Measurements from ENCODE around the gene FA2H.
"Not testable (repeated sequence)": the region's sequence is repeated elsewhere in the genome, so short reads cannot be mapped to it uniquely, and the experiment has no call there.

The FA2H gene

GRCh38 chr16:74774223-74775139 is at the start of gene FA2H:
TSS of gene FA2H (minus strand) at chr16:74774820. CDS start at chr16:74774755, 65 bp downstream.
- peak; percentile 82 to 84 for DNase-seq

GRCh38 chr16:74817851-74818250 is 43.2 kb upstream of the FA2H start:
- no peak for DNase-seq

GRCh38 chr16:74813109-74813641 is 38.6 kb upstream of the FA2H start:
- DNase-seq = peak; percentile 49 to 66

- no peak for DNase-seq
These were observed 37.3 kb upstream of the FA2H start for GRCh38 chr16:74811911-74812310.

GRCh38 chr16:74811216-74811615 is 36.6 kb upstream of the FA2H start:
- DNase-seq = not testable (repeated sequence)

- DNase-seq = no peak
These were observed 32.5 kb upstream of the FA2H start for GRCh38 chr16:74807052-74807646.

GRCh38 chr16:74800216-74800871 is 25.7 kb upstream of the FA2H start:
- DNase-seq = no peak

GRCh38 chr16:74797414-74797813 is 22.8 kb upstream of the FA2H start:
- DNase-seq = no peak

GRCh38 chr16:74795104-74795503 is 20.5 kb upstream of the FA2H start:
- DNase-seq = no peak

- DNase-seq = no peak
These were observed 20.0 kb upstream of the FA2H start for GRCh38 chr16:74794668-74795067.

GRCh38 chr16:74793571-74793970 is 19.0 kb upstream of the FA2H start:
- no peak for DNase-seq

- no peak for DNase-seq
These were observed 17.6 kb upstream of the FA2H start for GRCh38 chr16:74792225-74792624.

GRCh38 chr16:74791749-74792148 is 17.1 kb upstream of the FA2H start:
- DNase-seq = not testable (repeated sequence)

GRCh38 chr16:74788108-74788507 is 13.5 kb upstream of the FA2H start:
- DNase-seq = no peak

- DNase-seq = no peak
These were observed 10.4 kb upstream of the FA2H start for GRCh38 chr16:74785031-74785430.

- DNase-seq = no peak
These were observed 4.0 kb upstream of the FA2H start for GRCh38 chr16:74778646-74779045.

GRCh38 chr16:74776926-74777325 is 2.3 kb upstream of the FA2H start:
- no peak for DNase-seq

GRCh38 chr16:74775255-74775654 is 635 bp upstream of the FA2H start:
- DNase-seq = no peak

- no peak for DNase-seq
These were observed 986 bp downstream of the FA2H start for GRCh38 chr16:74773446-74774222.

- DNase-seq = no peak
These were observed 2.8 kb downstream of the FA2H start for GRCh38 chr16:74771656-74772315.

- DNase-seq = no peak
These were observed 3.6 kb downstream of the FA2H start for GRCh38 chr16:74770831-74771526.

Data from NCI-H1930 (cell line).